ENCODE data around the gene ASCL1. TPM values are rescaled to one million over a fixed set of nuclear protein-coding genes. Genes with fewer than 3 reads are reported as not detected.

Gene ASCL1
- total and polyA plus RNA-seq, 3 experiments from 2014 or later = not detected

- H3K4me1 Mint-ChIP-seq = peaks cover 0 to 8% (median 0%) of the 10 kb centered on the region in 3 donors
- H3K4me1 ChIP-seq (ENCODE audit: insufficient read depth, low read length) = no peaks in the 10 kb centered on the region
- H3K4me3 ChIP-seq (ENCODE audit: low read length) = no peak overlapping the region
- no peak for DNase-seq
- CTCF ChIA-PET = interaction anchor here (1.8 kb wide), 1 partner anchor 603 kb away, joined by 6 read pairs; no protein-coding TSS in a partner anchor
- H3K9me3 ChIP-seq (ENCODE audit: low read length) = no peaks in the 10 kb centered on the region
- peaks cover 10 to 56% of the 10 kb centered on the region in 2 donors for H3K27me3 Mint-ChIP-seq
- H3K27me3 ChIP-seq (ENCODE audit: insufficient read depth, low read length, poor library complexity, severe bottlenecking) = peaks cover 7% of the 10 kb centered on the region
- H3K4me3 Mint-ChIP-seq = no peak overlapping the region
- no peak overlapping the region for H3K27ac Mint-ChIP-seq
- H3K9me3 Mint-ChIP-seq = peaks cover 0 to 4% (median 3%) of the 10 kb centered on the region in 5 donors
- no peak overlapping the region for H3K27ac ChIP-seq (ENCODE audit: low read depth, low read length)
- H3K36me3 Mint-ChIP-seq = no peaks in the 10 kb centered on the region
- POLR2A ChIA-PET = no interaction called here
- no peaks in the 10 kb centered on the region for H3K36me3 ChIP-seq (ENCODE audit: insufficient read depth, low read length)
Measured at GRCh38 chr12:102946042-102946441, 11.4 kb upstream of the ASCL1 start.

GRCh38 chr12:102948941-102949352 lies 8.5 kb upstream of the ASCL1 start:
- no peak overlapping the region for H3K27ac Mint-ChIP-seq
- H3K36me3 Mint-ChIP-seq = no peaks in the 10 kb centered on the region
- peak; percentile 11 to 58 (median 38) for DNase-seq
- Histone ChIP-seq H3K9me3 (ENCODE audit: low read length) (no peaks in the 10 kb centered on the region), H3K27me3 (ENCODE audit: insufficient read depth, low read length, poor library complexity, severe bottlenecking) (peaks cover 10% of the 10 kb centered on the region), H3K4me1 (ENCODE audit: insufficient read depth, low read length) (no peaks in the 10 kb centered on the region), H3K27ac (ENCODE audit: low read depth, low read length) (no peak overlapping the region), H3K4me3 (ENCODE audit: low read length) (no peak overlapping the region), H3K36me3 (ENCODE audit: insufficient read depth, low read length) (no peaks in the 10 kb centered on the region)
- H3K4me3 Mint-ChIP-seq = no peak overlapping the region
- POLR2A ChIA-PET = no interaction called here
- peaks cover 16 to 53% of the 10 kb centered on the region in 2 donors for H3K27me3 Mint-ChIP-seq
- no peaks in the 10 kb centered on the region for H3K9me3 Mint-ChIP-seq
- CTCF ChIA-PET = interaction anchor here (0.7 to 3.2 kb wide), 9 partner anchors 9 to 599 kb away, joined by 3 to 53 read pairs (median 3); no protein-coding TSS in a partner anchor
- peaks cover 0 to 8% (median 1%) of the 10 kb centered on the region in 3 donors for H3K4me1 Mint-ChIP-seq

- Histone ChIP-seq H3K4me3 (ENCODE audit: low read length) (no peak overlapping the region), H3K27ac (ENCODE audit: low read depth, low read length) (no peak overlapping the region), H3K36me3 (ENCODE audit: insufficient read depth, low read length) (no peaks in the 10 kb centered on the region), H3K4me1 (ENCODE audit: insufficient read depth, low read length) (no peaks in the 10 kb centered on the region), H3K9me3 (ENCODE audit: low read length) (no peaks in the 10 kb centered on the region), H3K27me3 (ENCODE audit: insufficient read depth, low read length, poor library complexity, severe bottlenecking) (peaks cover 10% of the 10 kb centered on the region)
- H3K9me3 Mint-ChIP-seq = no peaks in the 10 kb centered on the region
- peaks cover 1 to 8% (median 6%) of the 10 kb centered on the region in 3 donors for H3K4me1 Mint-ChIP-seq
- no peak for DNase-seq
- no peak overlapping the region for H3K27ac Mint-ChIP-seq
- POLR2A ChIA-PET = no interaction called here
- H3K36me3 Mint-ChIP-seq = no peaks in the 10 kb centered on the region
- CTCF ChIA-PET = interaction anchor here (2.7 to 3.2 kb wide), 2 partner anchors 553 to 597 kb away, joined by 24 to 53 read pairs; no protein-coding TSS in a partner anchor
- H3K27me3 Mint-ChIP-seq = peaks cover 26 to 61% of the 10 kb centered on the region in 2 donors
- peak overlapping the region in 1 of 7 donors; percentile 61 for H3K4me3 Mint-ChIP-seq
Measured at GRCh38 chr12:102950107-102950949, 7.1 kb upstream of the ASCL1 start.

- no peaks in the 10 kb centered on the region for H3K9me3 ChIP-seq (ENCODE audit: low read length)
- DNase-seq = no peak
- Mint-ChIP-seq H3K27ac (no peak overlapping the region), H3K4me3 (peak overlapping the region in 1 of 7 donors; percentile 61), H3K36me3 (no peaks in the 10 kb centered on the region), H3K9me3 (no peaks in the 10 kb centered on the region), H3K4me1 (peaks cover 1 to 8% (median 6%) of the 10 kb centered on the region in 3 donors), H3K27me3 (peaks cover 34 to 69% of the 10 kb centered on the region in 2 donors)
- H3K4me3 ChIP-seq (ENCODE audit: low read length) = no peak overlapping the region
- no peaks in the 10 kb centered on the region for H3K36me3 ChIP-seq (ENCODE audit: insufficient read depth, low read length)
- peaks cover 13% of the 10 kb centered on the region for H3K27me3 ChIP-seq (ENCODE audit: insufficient read depth, low read length, poor library complexity, severe bottlenecking)
- CTCF ChIA-PET = interaction anchor here (3.2 kb wide), 1 partner anchor 596 kb away, joined by 53 read pairs; no protein-coding TSS in a partner anchor
- no peaks in the 10 kb centered on the region for H3K4me1 ChIP-seq (ENCODE audit: insufficient read depth, low read length)
- POLR2A ChIA-PET = no interaction called here
- H3K27ac ChIP-seq (ENCODE audit: low read depth, low read length) = no peak overlapping the region
Measured at GRCh38 chr12:102950950-102951619, 6.4 kb upstream of the ASCL1 start.

GRCh38 chr12:102951841-102952240 lies 5.6 kb upstream of the ASCL1 start:
- Histone ChIP-seq H3K9me3 (ENCODE audit: low read length) (no peaks in the 10 kb centered on the region), H3K4me3 (ENCODE audit: low read length) (no peak overlapping the region), H3K27ac (ENCODE audit: low read depth, low read length) (no peak overlapping the region), H3K36me3 (ENCODE audit: insufficient read depth, low read length) (no peaks in the 10 kb centered on the region), H3K27me3 (ENCODE audit: insufficient read depth, low read length, poor library complexity, severe bottlenecking) (peaks cover 16% of the 10 kb centered on the region), H3K4me1 (ENCODE audit: insufficient read depth, low read length) (no peaks in the 10 kb centered on the region)
- POLR2A ChIA-PET = no interaction called here
- no peaks in the 10 kb centered on the region for H3K9me3 Mint-ChIP-seq
- H3K36me3 Mint-ChIP-seq = no peaks in the 10 kb centered on the region
- peaks cover 39 to 69% of the 10 kb centered on the region in 2 donors for H3K27me3 Mint-ChIP-seq
- H3K4me1 Mint-ChIP-seq = peaks cover 1 to 9% (median 8%) of the 10 kb centered on the region in 3 donors
- no peak overlapping the region for H3K4me3 Mint-ChIP-seq
- DNase-seq = no peak
- CTCF ChIA-PET = interaction anchor here (0.8 kb wide), 1 partner anchor 12 kb away, joined by 3 read pairs; no protein-coding TSS in a partner anchor
- no peak overlapping the region for H3K27ac Mint-ChIP-seq

GRCh38 chr12:102953221-102953620 lies 4.3 kb upstream of the ASCL1 start:
- Histone ChIP-seq H3K4me1 (ENCODE audit: insufficient read depth, low read length) (no peaks in the 10 kb centered on the region), H3K27me3 (ENCODE audit: insufficient read depth, low read length, poor library complexity, severe bottlenecking) (peaks cover 19% of the 10 kb centered on the region), H3K4me3 (ENCODE audit: low read length) (no peak overlapping the region), H3K36me3 (ENCODE audit: insufficient read depth, low read length) (no peaks in the 10 kb centered on the region), H3K27ac (ENCODE audit: low read depth, low read length) (no peak overlapping the region), H3K9me3 (ENCODE audit: low read length) (no peaks in the 10 kb centered on the region)
- Mint-ChIP-seq H3K4me3 (no peak overlapping the region), H3K9me3 (no peaks in the 10 kb centered on the region), H3K4me1 (peaks cover 3 to 21% (median 19%) of the 10 kb centered on the region in 3 donors), H3K27me3 (peaks cover 42 to 67% of the 10 kb centered on the region in 2 donors), H3K27ac (no peak overlapping the region), H3K36me3 (no peaks in the 10 kb centered on the region)
- DNase-seq = no peak
- CTCF ChIA-PET = no interaction called here
- POLR2A ChIA-PET = no interaction called here

GRCh38 chr12:102954134-102954533 lies 3.3 kb upstream of the ASCL1 start:
- Histone ChIP-seq H3K4me3 (ENCODE audit: low read length) (no peak overlapping the region), H3K36me3 (ENCODE audit: insufficient read depth, low read length) (no peaks in the 10 kb centered on the region), H3K27ac (ENCODE audit: low read depth, low read length) (no peak overlapping the region), H3K4me1 (ENCODE audit: insufficient read depth, low read length) (no peaks in the 10 kb centered on the region), H3K9me3 (ENCODE audit: low read length) (no peaks in the 10 kb centered on the region), H3K27me3 (ENCODE audit: insufficient read depth, low read length, poor library complexity, severe bottlenecking) (peaks cover 21% of the 10 kb centered on the region)
- H3K4me3 Mint-ChIP-seq = no peak overlapping the region
- DNase-seq = no peak
- H3K9me3 Mint-ChIP-seq = no peaks in the 10 kb centered on the region
- no peak overlapping the region for H3K27ac Mint-ChIP-seq
- peaks cover 42 to 69% of the 10 kb centered on the region in 2 donors for H3K27me3 Mint-ChIP-seq
- H3K4me1 Mint-ChIP-seq = peaks cover 3 to 24% (median 24%) of the 10 kb centered on the region in 3 donors
- ChIA-PET CTCF (no interaction called here), POLR2A (no interaction called here)
- no peaks in the 10 kb centered on the region for H3K36me3 Mint-ChIP-seq

All from CD8-positive, alpha-beta memory T cell (primary cell).